Panc1 (cell line): ENCODE results near the gene ZBTB37.

Experiments
- POLR2AphosphoS5 ChIP-seq: IDR thresholded peaks from 2 replicates; pipeline ENCODE4 v1.6.1; 2012; ENCODE audit warnings: mild to moderate bottlenecking, low read depth, low read length, moderate library complexity
- REST ChIP-seq, 2 experiments: IDR thresholded peaks; 2 replicates each; pipeline ENCODE4 v1.6.1; 2011 to 2012; ENCODE audit warnings: low read depth in 2 of 2, control low read depth in 1 of 2, low read length in 1 of 2, mild to moderate bottlenecking in 1 of 2, moderate library complexity in 1 of 2; ENCODE audit not compliant: insufficient read depth in 1 of 2
- TCF7L2 ChIP-seq: IDR thresholded peaks from 2 replicates; pipeline ENCODE4 v1.6.1; 2011; ENCODE audit warnings: mild to moderate bottlenecking, low read depth, low read length, inconsistent platforms
- TF ChIP-seq, protein P1 (sequence below): fragments of 450-650 bp; IDR thresholded peaks from 2 replicates; pipeline ENCODE4 v1.5.1; 2017; ENCODE audit warnings: mild to moderate bottlenecking

DNA sequence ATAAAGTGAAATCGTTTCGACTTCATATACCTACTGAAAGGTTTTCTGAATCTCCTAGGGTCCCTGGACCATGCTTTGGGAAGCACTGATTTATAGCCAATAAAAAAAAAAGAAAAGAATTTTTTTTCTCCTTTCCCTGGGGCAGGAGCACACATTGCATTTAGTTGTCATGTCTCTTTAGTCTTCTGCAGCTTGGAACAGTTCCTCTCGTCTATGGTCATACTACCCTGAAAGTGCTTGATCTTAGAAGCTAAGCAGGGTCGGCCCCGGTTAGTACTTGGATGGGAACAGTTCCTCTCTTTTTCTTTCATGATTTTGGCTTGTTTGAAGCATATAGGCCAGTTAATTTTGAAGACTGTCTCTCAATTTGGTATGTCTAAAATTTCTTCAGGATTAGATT, 52.7 kb downstream of the ZBTB37 start:
- TF ChIP-seq, protein P1, sequence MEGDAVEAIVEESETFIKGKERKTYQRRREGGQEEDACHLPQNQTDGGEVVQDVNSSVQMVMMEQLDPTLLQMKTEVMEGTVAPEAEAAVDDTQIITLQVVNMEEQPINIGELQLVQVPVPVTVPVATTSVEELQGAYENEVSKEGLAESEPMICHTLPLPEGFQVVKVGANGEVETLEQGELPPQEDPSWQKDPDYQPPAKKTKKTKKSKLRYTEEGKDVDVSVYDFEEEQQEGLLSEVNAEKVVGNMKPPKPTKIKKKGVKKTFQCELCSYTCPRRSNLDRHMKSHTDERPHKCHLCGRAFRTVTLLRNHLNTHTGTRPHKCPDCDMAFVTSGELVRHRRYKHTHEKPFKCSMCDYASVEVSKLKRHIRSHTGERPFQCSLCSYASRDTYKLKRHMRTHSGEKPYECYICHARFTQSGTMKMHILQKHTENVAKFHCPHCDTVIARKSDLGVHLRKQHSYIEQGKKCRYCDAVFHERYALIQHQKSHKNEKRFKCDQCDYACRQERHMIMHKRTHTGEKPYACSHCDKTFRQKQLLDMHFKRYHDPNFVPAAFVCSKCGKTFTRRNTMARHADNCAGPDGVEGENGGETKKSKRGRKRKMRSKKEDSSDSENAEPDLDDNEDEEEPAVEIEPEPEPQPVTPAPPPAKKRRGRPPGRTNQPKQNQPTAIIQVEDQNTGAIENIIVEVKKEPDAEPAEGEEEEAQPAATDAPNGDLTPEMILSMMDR: no peak
- TF ChIP-seq POLR2AphosphoS5 (no peak), TCF7L2 (no peak), REST (IDR thresholded peaks at IDR 0.05; ENCODE audit: insufficient read depth in 1 of 2, low read depth in 2 of 2, low read length in 1 of 2) (no peak)
